Mammary epithelial cell (primary cell): ENCODE data around the gene SUN2.

Experiments used
- CTCF ChIP-seq, 2 donors: IDR thresholded peaks in 1 of 2; conservative IDR thresholded peaks in 1 of 2; 2 replicates each; pipeline ENCODE4 v1.5.1; 2011 to 2012; ENCODE audit warnings: inconsistent platforms in 2 of 2, low read length in 2 of 2, mild to moderate bottlenecking in 2 of 2, control low read depth in 1 of 2, low read depth in 1 of 2; ENCODE audit not compliant: insufficient read depth in 1 of 2; ENCODE audit errors: extremely low read depth in 1 of 2
- EZH2 ChIP-seq: IDR thresholded peaks from 2 replicates; pipeline ENCODE4 v1.6.1; 2012; ENCODE audit warnings: low read length, inconsistent platforms, borderline replicate concordance

- no peak for TF ChIP-seq CTCF (conservative IDR thresholded peaks at IDR 0.05 in 1 of 2, IDR thresholded peaks at IDR 0.05 in 1 of 2; ENCODE audit: extremely low read depth in 1 of 2, insufficient read depth in 1 of 2, low read depth in 1 of 2, low read length in 2 of 2)
- no peak for TF ChIP-seq EZH2
Observed at GRCh38 chr22:38699143-38699542, 56.7 kb downstream of the SUN2 start.
